Measurements from ENCODE around the gene FAM107B.

- TF ChIP-seq CTCF (conservative IDR thresholded peaks at IDR 0.05; ENCODE audit: low read depth, low read length) = no peak
- TF ChIP-seq RAD21 (IDR thresholded peaks at IDR 0.05; ENCODE audit: low read length) = no peak
- no peak for TF ChIP-seq RCOR1 (IDR thresholded peaks at IDR 0.05; ENCODE audit: insufficient replicate concordance, low read length)
- no peak for TF ChIP-seq CEBPB (IDR thresholded peaks at IDR 0.05; ENCODE audit: low read depth, low read length)
- TF ChIP-seq MXI1 (IDR thresholded peaks at IDR 0.05; ENCODE audit: borderline replicate concordance, low read depth, low read length) = no peak
- no peak for TF ChIP-seq POLR2A (IDR thresholded peaks at IDR 0.05; ENCODE audit: low read depth, low read length)
- TF ChIP-seq USF2 (IDR thresholded peaks at IDR 0.05; ENCODE audit: low read depth, low read length) = no peak
- TF ChIP-seq FOS (IDR thresholded peaks at IDR 0.05; ENCODE audit: low read depth, low read length) = no peak
- no peak for TF ChIP-seq RFX5 (IDR thresholded peaks at IDR 0.05; ENCODE audit: low read depth, low read length)
- no peak for TF ChIP-seq CHD1 (IDR thresholded peaks at IDR 0.05; ENCODE audit: low read depth, low read length)
- TF ChIP-seq SMC3 (IDR thresholded peaks at IDR 0.05; ENCODE audit: low read depth, low read length) = no peak
- TF ChIP-seq ELK1 (IDR thresholded peaks at IDR 0.05; ENCODE audit: borderline replicate concordance, low read depth, low read length) = no peak
Measured at GRCh38 chr10:14676732-14677131, 98.0 kb downstream of the FAM107B start.

Measured in IMR-90 (cell line).